NT2/D1 (cell line): ENCODE results near the gene ITGB5.

Experiments used
- DNase-seq: peaks from one replicate; pipeline ENCODE4 v3.0.0-alpha.2; 2011; ENCODE audit warnings: low read depth, low spot score
- H3K27me3 ChIP-seq: 2 replicates; pipeline ENCODE4 v1.6.0; 2011; ENCODE audit warnings: mild to moderate bottlenecking; ENCODE audit not compliant: insufficient read length, insufficient read depth
- H3K36me3 ChIP-seq: 2 replicates; pipeline ENCODE4 v1.6.1; 2011; ENCODE audit warnings: mild to moderate bottlenecking, low read length, mixed read lengths; ENCODE audit not compliant: insufficient read depth, insufficient read length
- H3K4me1 ChIP-seq: 2 replicates; pipeline ENCODE4 v1.5.1; 2011; ENCODE audit not compliant: insufficient read depth, insufficient read length
- H3K4me3 ChIP-seq: 2 replicates; pipeline ENCODE4 v1.5.1; 2011; ENCODE audit warnings: low read depth; ENCODE audit not compliant: insufficient read length
- H3K9ac ChIP-seq: 2 replicates; pipeline ENCODE4 v1.6.0; 2011; ENCODE audit warnings: low read depth; ENCODE audit not compliant: insufficient read length
- H3K9me3 ChIP-seq: 2 replicates; pipeline ENCODE4 v1.5.1; 2011; ENCODE audit warnings: mild to moderate bottlenecking, low read length; ENCODE audit not compliant: insufficient read depth
- SUZ12 ChIP-seq: IDR thresholded peaks from 2 replicates; pipeline ENCODE4 v1.6.1; 2011; ENCODE audit not compliant: insufficient read length, insufficient read depth; ENCODE audit errors: extremely low read depth
- YY1 ChIP-seq: IDR thresholded peaks from 2 replicates; pipeline ENCODE4 v1.6.1; 2011; ENCODE audit not compliant: insufficient read length, insufficient read depth
- ZNF274 ChIP-seq: IDR thresholded peaks from 2 replicates; pipeline ENCODE4 v1.6.1; 2011; ENCODE audit warnings: mild to moderate bottlenecking, low read depth, low read length

Gene ITGB5

GRCh38 chr3:124714223-124714853, 172.8 kb downstream of the ITGB5 start:
- Histone ChIP-seq H3K9me3 (no peaks in the 10 kb centered on the region), H3K36me3 (no peaks in the 10 kb centered on the region), H3K27me3 (no peaks in the 10 kb centered on the region), H3K4me1 (no peaks in the 10 kb centered on the region), H3K4me3 (no peak overlapping the region), H3K9ac (no peak overlapping the region)
- DNase-seq, result no peak
- TF ChIP-seq YY1, result no peak
- TF ChIP-seq SUZ12, result no peak
- TF ChIP-seq ZNF274, result no peak
